Right atrium auricular region (tissue), 2 donors: ENCODE data around the gene SLIT3. TPM values are rescaled to one million over a fixed set of nuclear protein-coding genes. Genes with fewer than 3 reads are reported as not detected.

Experiments used
- DNase-seq: peaks from one replicate; pipeline ENCODE4 v3.0.0-alpha.2; 2019; ENCODE audit warnings: low spot score
- H3K27ac ChIP-seq, 2 donors: fragments of 200-600 bp; sonication (generic); 1 replicate in 1 of 2; 2 replicates in 1 of 2; pipeline ENCODE4 v1.5.1; 2016 to 2019
- H3K27me3 ChIP-seq, 2 donors: fragments of 200-600 bp; sonication (generic); one replicate each; pipeline versions ENCODE4 v1.5.1 to v1.6.0; 2017 to 2019
- H3K36me3 ChIP-seq: fragments of 200-600 bp; sonication (generic); one replicate; pipeline ENCODE4 v1.5.1; 2016
- H3K4me1 ChIP-seq, 2 donors: fragments of 200-600 bp; sonication (generic); one replicate each; pipeline versions ENCODE4 v1.5.1 to v1.6.0; 2017 to 2019
- H3K4me3 ChIP-seq, 2 donors: fragments of 200-600 bp; sonication (generic); 1 replicate in 1 of 2; 2 replicates in 1 of 2; pipeline ENCODE4 v1.5.1; 2017 to 2019; ENCODE audit warnings: mild to moderate bottlenecking in 1 of 2, moderate library complexity in 1 of 2
- H3K9me3 ChIP-seq, 2 donors: fragments of 200-600 bp; sonication (generic); one replicate each; pipeline ENCODE4 v1.5.1; 2019
- total RNA-seq, 2 donors: library from RNA; depleted of rRNA; stranded (reverse); fragments of >200 nt; gene quantifications; one replicate each; pipeline ENCODE4 v1.1.0, GENCODE V29; 2016
- TF ChIP-seq, protein P1 (sequence below), 2 donors: fragments of 200-600 bp; sonication (generic); IDR thresholded peaks; one replicate each; pipeline ENCODE4 v1.5.1; 2019; ENCODE audit warnings: antibody characterized with exemption in 2 of 2

Gene SLIT3
- total RNA-seq, 2 donors from 2014 or later: 66.1 to 85.8 TPM

DNA sequence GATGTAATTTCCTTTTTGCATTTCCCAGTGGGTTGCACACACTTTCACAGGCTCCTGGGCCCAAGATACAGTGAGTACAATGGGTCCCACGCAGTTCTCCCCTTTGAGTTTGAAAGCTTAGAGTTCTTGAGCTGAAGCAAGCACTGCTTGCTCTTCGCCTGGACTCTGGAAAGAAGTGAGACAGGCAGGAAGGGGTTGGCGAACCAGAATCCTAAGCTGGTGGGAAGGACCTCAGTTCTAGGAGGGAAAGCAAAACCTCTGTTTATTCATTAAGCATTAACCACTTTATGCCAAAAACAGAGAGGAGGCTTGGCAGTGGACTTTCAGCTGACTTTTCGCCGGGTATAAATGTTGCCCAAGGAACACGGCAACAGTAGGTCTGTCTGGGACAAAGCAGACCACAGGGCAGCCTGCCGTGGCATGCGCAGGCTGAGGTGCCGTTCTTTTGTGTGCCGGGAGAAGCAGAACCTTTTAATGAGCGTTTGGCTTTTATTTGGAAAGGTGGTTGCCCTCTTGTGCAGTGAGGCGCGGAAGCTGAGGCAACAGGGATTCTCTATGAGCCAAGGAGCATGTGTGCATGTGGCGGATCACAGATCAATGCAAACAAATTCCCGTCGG lies 481.8 kb downstream of the SLIT3 start:
- H3K9me3 ChIP-seq: no peaks in the 10 kb centered on the region
- peaks cover 8% of the 10 kb centered on the region for H3K36me3 ChIP-seq
- peaks cover 0 to 48% of the 10 kb centered on the region in 2 donors for H3K4me1 ChIP-seq

DNA sequence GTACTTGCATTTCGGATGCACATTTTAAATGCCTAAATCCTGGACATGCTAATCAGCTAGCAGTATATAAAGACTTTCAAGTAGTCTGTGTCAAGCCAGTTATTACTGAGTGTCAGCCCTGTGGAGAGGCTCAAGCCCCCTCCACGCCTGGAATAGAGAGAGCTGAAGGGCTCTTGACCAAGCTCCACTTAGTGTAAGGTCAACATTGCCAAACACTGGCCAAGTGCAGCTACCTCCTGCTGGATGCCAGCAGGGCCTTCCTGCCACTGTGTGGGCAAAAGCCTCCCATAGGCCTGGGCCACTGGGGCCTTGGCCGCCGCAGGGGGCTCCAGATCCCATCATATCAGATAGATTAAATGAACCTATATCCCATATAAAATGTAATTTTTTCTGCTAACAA lies 482.4 kb downstream of the SLIT3 start:
- no peak for DNase-seq
- Histone ChIP-seq H3K36me3 (peaks cover 8% of the 10 kb centered on the region), H3K27me3 (no peaks in the 10 kb centered on the region), H3K4me1 (peaks cover 0 to 53% of the 10 kb centered on the region in 2 donors), H3K9me3 (no peaks in the 10 kb centered on the region), H3K4me3 (no peak overlapping the region), H3K27ac (no peak overlapping the region)
- TF ChIP-seq, protein P1, sequence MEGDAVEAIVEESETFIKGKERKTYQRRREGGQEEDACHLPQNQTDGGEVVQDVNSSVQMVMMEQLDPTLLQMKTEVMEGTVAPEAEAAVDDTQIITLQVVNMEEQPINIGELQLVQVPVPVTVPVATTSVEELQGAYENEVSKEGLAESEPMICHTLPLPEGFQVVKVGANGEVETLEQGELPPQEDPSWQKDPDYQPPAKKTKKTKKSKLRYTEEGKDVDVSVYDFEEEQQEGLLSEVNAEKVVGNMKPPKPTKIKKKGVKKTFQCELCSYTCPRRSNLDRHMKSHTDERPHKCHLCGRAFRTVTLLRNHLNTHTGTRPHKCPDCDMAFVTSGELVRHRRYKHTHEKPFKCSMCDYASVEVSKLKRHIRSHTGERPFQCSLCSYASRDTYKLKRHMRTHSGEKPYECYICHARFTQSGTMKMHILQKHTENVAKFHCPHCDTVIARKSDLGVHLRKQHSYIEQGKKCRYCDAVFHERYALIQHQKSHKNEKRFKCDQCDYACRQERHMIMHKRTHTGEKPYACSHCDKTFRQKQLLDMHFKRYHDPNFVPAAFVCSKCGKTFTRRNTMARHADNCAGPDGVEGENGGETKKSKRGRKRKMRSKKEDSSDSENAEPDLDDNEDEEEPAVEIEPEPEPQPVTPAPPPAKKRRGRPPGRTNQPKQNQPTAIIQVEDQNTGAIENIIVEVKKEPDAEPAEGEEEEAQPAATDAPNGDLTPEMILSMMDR (IDR thresholded peaks at IDR 0.05): no peak

More for the DNA sequence above, 481.8 kb downstream of the SLIT3 start:
- no peak for DNase-seq
- H3K27ac ChIP-seq: no peak overlapping the region
- no peak overlapping the region for H3K4me3 ChIP-seq
- TF ChIP-seq, protein P1 (IDR thresholded peaks at IDR 0.05): no peak
- no peaks in the 10 kb centered on the region for H3K27me3 ChIP-seq

DNA sequence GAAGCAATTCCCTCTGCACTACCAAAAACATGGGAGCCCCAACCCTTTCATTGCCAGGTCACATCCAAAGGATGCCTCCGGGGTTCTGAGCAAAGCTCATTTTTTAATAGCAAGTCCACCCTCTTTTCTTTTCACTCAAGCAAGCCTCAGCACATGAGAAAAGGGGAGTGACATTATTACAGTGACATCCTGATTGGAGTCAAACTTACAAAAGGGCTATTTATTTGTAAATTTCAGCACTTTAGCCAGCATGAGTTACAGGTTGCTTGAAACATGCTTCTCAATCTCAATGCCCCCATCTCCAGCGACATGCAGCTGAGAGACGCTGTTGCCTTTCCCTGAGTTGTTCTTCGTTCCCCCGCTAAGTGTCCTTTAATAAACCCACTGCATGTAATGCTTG lies 483.3 kb downstream of the SLIT3 start:
- H3K27ac ChIP-seq: no peak overlapping the region
- peaks cover 0 to 47% of the 10 kb centered on the region in 2 donors for H3K4me1 ChIP-seq
- H3K9me3 ChIP-seq: no peaks in the 10 kb centered on the region
- H3K36me3 ChIP-seq: peaks cover 8% of the 10 kb centered on the region
- no peak overlapping the region for H3K4me3 ChIP-seq
- TF ChIP-seq, protein P1 (IDR thresholded peaks at IDR 0.05): no peak
- H3K27me3 ChIP-seq: no peaks in the 10 kb centered on the region
- DNase-seq: no peak

DNA sequence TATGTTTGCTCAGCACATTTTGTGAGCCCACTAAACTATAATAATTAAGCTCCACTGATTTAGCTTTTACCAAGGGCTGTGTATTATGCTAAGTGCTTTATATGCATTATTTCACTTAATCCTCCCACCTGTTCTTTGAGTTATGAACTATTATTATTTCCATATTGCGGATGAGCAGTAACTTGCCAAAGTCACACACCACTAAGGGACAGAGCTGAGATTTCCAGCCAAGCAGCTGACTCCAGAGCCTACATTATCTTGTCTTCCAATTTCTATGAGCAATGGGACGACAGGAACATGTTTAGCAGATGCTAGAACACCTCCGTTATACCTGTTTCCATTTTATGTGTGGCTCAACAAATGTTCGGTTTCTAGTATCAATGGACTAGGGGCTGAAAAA lies 484.3 kb downstream of the SLIT3 start:
- no peaks in the 10 kb centered on the region for H3K9me3 ChIP-seq
- TF ChIP-seq, protein P1 (IDR thresholded peaks at IDR 0.05): no peak
- no peaks in the 10 kb centered on the region for H3K27me3 ChIP-seq
- peaks cover 8% of the 10 kb centered on the region for H3K36me3 ChIP-seq
- peaks cover 0 to 38% of the 10 kb centered on the region in 2 donors for H3K4me1 ChIP-seq
- no peak overlapping the region for H3K4me3 ChIP-seq
- no peak for DNase-seq
- H3K27ac ChIP-seq: no peak overlapping the region

DNA sequence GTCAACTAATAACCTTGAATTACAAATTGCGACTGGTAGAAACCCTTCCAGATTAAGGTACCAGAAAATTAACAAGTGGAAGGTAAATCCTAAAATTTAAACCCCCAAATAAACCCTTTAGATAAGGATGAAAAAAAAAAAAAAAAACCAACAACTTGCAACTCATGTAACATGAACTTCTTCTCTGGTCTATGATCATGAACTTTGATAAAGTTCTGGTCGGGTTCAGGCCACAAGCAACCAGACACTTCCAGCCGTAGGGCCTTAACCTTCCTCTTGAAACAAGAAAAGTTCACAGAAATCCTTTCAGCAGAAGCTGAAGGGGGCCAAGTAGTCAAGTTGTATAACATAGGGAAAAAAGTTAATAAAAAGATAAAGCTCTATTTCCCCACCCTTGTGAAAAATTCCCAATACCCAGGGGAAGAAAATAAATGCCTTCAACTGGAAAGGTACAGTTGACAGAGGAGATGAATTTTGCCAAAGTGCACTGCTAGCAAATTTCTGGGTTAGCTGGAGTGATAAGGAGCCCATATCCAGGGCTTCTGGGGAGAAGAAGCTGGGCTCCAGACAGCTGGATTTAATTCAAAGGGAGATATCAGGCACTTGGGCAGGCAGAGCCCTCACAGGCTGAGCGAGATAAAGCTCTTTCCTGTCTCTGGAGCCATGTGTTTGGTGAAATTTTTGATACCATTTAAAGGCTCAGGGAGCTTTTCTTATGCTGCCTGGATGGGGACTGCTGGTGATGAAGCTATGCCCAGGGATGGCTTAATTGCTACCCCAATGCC lies 487.6 kb downstream of the SLIT3 start:
- H3K27ac ChIP-seq: peak overlapping the region; percentile 2 to 62

More for the DNA sequence above, 487.6 kb downstream of the SLIT3 start:
- Histone ChIP-seq H3K4me3 (no peak overlapping the region), H3K4me1 (peaks cover 0 to 40% of the 10 kb centered on the region in 2 donors), H3K27me3 (no peaks in the 10 kb centered on the region), H3K36me3 (peaks cover 8% of the 10 kb centered on the region), H3K9me3 (no peaks in the 10 kb centered on the region)
- no peak for DNase-seq
- TF ChIP-seq, protein P1 (IDR thresholded peaks at IDR 0.05): no peak
